HG02885 (cell line): Measurements from ENCODE around the gene GLIS1.

Source experiments
- ATAC-seq: cut with Tn5 transposase; IDR thresholded peaks from one replicate; pipeline ENCODE4 v1.9.1; 2021; ENCODE audit warnings: mild to moderate bottlenecking; ENCODE audit not compliant: unreplicated experiment, poor library complexity

Gene GLIS1

DNA sequence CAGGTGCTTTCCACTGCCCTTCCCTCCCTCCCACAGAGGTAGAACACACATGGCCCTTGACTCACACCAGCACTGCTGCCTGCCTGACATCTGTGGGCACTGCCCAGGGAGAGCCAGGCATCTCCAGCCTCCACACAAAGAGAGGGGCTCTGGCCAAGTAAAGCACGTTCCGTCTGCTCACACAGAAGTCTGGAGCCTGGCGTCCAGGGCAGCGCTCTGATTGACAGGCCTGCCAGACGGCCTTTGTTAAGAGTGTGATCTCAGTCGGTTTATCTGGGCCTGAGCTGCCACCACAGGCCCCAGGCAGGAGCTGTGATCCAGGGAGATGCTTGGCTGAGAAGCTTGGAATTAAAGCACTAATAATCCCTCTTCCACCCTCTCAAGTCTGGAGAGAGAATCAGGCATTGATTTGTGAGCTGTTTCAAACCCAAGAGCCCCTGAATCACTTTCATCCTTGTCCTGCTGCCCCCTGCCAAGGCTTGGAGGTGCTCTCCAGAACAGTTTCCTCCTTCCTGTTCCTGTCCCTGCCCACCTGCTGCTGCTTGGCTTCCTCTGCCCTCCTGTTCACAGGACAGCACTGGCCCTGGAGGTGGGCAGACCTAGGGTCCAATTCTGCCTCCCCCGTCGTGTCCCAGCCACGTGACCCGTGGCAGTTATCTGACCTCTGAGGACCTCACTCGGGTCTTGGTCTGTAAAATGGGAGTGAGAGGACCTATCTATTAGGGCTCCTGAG lies 276.0 kb downstream of the GLIS1 start:
- ATAC-seq: no peak

DNA sequence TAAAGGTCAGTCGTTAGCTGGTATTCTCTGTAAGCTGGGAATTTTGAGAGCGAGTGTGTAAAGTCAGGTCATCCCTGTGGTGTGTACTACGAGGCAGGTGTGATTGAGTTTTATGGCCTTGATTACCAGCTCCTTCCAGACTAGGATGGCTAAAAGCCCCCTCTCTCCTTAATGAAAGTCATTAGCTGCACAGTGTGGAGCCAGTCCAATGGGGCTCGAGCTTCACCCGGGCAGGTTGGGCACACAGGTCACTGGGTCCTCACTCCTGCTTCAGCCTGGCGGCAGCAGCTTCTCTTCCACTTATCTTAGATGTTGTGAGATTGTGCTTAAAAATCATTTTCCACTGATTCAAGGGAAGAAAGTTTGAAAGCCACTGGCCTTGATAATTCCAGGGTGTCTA lies 276.8 kb downstream of the GLIS1 start:
- ATAC-seq: no peak

DNA sequence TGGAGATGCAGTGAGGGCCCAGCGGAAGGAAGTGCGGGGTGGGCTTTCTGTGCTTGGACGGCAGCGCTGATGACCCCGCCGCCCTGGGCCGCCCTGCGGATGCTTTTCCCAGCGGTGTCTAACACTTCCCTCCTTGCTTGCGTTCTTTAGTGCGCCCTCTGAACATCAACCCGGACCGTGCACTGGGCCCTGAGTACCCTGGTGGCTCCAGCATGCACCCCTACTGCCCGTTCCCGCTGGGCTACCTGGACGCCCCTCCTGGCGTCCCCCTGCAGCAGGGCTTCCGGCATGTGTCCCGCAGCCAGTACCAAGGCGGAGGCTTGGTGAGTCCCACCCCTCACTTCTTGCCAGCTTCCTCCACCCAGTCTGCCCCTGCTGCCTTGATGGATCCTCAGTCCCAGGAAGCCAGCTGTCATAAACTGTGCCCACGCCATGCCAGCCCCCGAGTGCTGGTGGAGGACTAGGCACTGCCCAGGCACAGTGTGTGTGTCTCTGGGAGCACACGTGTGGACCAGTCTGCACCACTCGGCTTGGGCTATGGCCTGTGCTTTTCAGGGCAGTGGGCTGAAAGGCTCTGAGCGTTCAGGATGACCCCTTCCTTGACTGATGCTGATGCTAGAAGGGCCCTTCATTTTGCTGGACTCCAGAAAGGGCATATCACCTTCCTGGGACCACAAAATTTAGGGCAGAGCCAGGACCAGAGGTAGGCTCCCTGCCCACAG lies 277.5 kb downstream of the GLIS1 start:
- no peak for ATAC-seq

DNA sequence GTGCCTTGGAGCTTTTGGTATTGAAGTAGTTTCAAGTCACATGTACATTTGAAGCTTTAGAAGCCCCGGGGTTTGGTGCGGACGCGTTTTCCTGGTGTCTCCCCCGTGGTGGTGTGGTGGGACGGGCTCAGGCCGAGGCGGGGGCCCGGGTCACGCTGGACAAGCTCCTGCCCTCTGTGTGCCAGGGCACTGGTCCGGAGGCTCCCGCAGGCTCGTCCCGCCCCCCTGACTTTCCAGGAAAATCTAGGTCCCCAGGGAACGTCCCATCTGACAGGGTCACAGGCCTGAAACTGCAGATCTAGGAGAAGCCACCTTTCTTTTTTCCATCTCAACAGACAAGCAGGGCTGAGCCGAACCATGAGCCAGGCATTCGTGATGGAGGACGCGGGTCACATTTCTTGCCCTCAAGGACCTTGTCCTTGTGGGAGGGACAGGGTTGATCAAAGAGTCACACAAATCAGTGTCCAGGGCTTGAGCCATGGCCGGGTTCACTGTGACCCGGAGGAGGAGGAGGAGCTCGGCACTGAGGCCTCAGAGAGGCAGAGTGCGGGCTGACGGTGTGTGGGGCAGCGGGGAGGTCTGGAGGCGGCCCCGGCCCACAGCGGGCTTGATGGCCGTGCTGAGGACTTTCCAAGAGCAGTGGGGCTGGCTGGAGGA lies 278.2 kb downstream of the GLIS1 start:
- ATAC-seq: no peak

DNA sequence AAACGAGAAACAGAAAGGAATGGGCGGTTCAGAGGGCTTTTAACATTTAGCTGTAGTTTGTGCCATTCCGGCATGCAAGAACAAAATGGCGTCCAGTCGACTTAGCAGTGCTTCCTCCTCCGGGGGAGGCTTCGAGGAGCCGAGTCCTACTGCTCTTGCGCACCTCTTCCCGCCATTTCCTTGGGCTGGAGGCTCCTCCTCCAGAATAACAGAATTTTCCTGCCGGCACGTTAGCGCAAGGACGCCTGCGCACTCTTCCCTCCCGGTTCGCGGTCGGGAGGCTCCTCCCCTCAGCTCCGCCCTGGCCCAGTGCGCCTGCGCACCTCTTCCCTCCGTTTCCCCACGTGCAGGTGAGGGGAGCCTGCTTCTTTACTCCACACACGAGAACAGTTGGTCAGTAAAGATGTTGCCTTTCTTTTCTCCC lies 278.7 kb downstream of the GLIS1 start:
- ATAC-seq: no peak

DNA sequence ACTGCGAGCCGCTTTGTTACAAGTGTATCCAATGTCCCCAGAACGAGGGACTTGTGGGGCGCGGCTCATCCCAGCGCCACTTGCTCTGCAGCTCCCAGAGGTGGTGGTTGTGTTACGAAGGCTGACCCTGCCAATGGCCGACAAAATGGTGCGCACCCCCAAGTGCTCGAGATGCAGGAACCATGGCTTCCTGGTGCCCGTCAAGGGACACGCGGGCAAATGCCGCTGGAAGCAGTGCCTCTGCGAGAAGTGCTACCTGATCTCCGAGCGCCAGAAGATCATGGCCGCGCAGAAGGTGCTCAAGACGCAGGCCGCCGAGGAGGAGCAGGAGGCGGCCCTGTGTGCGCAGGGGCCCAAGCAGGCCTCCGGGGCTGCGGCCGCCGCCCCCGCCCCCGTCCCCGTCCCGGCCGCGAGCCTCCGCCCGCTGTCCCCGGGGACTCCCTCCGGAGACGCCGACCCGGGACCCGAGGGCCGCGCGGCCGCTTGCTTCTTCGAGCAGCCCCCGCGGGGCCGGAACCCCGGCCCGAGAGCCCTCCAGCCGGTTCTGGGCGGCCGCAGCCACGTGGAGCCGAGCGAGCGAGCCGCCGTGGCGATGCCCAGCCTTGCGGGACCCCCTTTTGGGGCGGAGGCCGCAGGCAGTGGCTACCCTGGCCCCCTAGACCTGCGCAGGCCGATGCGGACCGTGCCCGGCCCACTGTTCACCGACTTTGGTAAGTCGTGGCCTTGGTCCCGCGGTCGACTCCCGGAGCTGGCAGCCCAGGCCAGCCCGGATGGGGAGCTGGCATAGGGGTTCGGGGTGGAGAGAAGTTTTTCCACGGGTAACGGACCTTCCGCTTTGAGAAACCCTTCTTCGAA lies 279.4 kb downstream of the GLIS1 start, which contains the start of gene DMRTB1:
DMRTB1 (plus strand) TSS at position 79 of the 855 bp plus-strand sequence; CDS start at position 134, 55 bp downstream.
- no peak for ATAC-seq

- no peak for ATAC-seq
Measured at GRCh38 chr1:53458634-53459033, 280.3 kb downstream of the GLIS1 start.
